Activated CD4-positive, alpha-beta T cell treated with anti-CD3 and anti-CD28 coated beads, Interleukin-2, amount 50 U/mL, for 48 hours (primary cell): ENCODE results near the gene IL17RC.
"Not testable (repeated sequence)": the region's sequence is repeated elsewhere in the genome, so short reads cannot be mapped to it uniquely, and the experiment has no call there.

Experiments used
- DNase-seq, 2 experiments: peaks; one replicate each; pipeline ENCODE4 v3.0.0-alpha.2; 2020

Gene IL17RC, protein sequence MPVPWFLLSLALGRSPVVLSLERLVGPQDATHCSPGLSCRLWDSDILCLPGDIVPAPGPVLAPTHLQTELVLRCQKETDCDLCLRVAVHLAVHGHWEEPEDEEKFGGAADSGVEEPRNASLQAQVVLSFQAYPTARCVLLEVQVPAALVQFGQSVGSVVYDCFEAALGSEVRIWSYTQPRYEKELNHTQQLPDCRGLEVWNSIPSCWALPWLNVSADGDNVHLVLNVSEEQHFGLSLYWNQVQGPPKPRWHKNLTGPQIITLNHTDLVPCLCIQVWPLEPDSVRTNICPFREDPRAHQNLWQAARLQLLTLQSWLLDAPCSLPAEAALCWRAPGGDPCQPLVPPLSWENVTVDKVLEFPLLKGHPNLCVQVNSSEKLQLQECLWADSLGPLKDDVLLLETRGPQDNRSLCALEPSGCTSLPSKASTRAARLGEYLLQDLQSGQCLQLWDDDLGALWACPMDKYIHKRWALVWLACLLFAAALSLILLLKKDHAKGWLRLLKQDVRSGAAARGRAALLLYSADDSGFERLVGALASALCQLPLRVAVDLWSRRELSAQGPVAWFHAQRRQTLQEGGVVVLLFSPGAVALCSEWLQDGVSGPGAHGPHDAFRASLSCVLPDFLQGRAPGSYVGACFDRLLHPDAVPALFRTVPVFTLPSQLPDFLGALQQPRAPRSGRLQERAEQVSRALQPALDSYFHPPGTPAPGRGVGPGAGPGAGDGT

DNA sequence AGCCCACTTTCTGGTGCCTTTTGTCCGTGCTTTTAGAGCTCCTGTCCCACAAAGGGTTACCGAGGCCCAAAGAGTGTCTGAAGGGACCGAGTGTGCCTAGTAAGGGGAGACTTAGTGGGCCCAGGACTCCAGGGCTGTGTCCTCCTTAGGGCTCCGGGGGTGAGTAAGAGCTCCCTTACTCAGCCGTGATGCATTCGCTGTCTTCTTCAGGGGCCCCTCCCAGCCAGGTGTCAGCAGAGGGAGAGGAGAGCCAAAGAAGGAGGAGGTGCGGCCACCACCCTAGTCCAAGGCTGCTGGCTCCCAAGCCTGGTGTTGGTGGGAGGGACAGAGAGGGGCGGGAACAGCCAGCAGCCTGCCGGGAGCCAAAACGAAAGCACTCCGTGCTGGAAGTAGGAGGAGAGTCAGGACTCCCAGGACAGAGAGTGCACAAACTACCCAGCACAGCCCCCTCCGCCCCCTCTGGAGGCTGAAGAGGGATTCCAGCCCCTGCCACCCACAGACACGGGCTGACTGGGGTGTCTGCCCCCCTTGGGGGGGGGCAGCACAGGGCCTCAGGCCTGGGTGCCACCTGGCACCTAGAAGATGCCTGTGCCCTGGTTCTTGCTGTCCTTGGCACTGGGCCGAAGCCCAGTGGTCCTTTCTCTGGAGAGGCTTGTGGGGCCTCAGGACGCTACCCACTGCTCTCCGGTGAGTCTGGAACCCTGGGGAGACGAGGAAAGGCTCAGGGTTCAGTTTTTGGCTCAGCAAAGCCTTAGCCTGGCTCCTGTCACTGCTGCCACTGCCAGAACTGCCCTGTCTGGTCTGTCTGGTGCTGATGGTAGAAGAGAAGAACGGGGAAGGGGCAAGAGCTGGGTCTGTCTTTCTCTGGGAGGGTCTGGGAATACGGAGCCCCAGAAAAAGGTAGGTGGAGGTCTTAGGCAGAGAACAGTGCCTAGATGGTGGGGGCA lies at the start of gene IL17RC:
IL17RC (plus strand) TSS at position 365 of the 947 bp plus-strand sequence; CDS start at position 583, 218 bp downstream.
- DNase-seq = peak; percentile 34 to 53

DNA sequence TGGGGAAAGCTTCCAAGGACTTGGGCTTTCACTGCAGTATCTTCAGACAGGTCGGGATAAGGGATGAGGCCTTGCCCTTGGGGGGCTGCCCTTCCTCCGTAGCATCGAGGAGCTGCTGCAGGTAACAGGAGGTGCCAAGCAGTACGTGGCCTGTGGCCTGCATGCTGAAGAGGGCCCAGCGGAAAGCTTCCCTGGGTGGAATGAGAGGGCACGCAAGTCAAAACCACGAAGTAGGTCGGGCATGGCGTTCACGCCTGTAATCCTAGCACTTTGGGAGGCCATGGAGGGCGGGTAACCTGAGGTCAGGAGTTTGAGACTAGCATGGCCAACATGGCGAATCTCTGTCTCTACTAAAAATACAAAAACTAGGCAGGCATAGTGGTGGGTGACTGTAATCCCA lies 49.8 kb upstream of the IL17RC start:
- no peak for DNase-seq

DNA sequence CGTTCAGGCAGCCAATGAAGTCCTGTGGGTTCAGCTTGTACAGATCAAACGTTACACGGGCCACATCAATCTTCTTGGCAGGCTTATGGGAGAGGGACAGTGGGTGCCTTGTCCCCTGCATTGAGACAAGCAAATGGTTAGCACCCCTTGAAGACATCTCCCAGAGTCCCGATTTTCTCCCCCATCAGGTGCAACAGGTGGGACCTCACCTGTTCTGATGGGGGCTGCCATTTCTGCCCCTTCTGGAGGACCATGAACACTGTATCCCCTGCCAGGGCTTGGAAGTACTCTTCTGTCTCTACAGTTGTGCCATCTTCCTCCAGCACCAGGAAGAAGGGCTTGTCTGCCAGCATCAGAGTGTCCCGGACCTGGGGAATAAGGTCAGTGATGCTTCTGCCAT lies 46.9 kb upstream of the IL17RC start:
- DNase-seq = no peak

DNA sequence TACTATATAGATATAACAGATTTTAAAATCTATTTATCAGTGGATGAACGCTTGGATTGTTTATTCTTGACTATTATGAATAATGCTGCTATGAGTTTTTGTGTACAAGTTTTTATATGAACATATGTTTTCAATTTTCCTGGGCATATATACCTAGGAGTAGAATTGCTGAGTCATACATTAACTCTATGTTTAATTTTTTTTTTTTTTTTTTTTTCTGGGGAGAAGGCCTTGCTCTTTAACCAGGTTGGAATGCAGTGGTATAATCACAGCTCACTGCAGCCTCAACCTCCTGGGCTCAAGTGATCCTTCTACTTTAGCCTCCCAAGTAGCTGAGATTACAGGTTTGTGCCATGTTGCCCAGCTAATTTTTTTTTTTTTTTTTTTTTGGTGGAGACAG lies 45.9 kb upstream of the IL17RC start:
- DNase-seq = no peak

DNA sequence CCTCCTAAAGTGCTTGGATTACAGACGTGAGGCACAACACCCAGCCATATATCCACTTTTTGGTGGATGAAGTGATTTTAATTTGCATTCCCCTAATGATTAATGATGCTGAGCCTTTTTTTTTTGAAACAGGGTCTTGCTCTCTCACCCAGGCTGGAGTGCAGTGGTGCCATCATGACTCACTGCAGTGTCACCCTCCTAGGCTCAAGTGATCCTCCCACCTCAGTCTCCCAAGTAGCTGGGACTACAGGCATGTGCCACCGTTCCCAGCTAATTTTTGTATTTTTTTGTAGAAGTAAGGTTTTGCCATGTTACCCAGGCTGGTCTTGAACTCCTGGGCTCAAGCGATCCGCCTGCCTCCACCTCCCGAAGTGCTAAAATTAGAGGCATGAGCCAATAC lies 44.8 kb upstream of the IL17RC start:
- DNase-seq = not testable (repeated sequence)

DNA sequence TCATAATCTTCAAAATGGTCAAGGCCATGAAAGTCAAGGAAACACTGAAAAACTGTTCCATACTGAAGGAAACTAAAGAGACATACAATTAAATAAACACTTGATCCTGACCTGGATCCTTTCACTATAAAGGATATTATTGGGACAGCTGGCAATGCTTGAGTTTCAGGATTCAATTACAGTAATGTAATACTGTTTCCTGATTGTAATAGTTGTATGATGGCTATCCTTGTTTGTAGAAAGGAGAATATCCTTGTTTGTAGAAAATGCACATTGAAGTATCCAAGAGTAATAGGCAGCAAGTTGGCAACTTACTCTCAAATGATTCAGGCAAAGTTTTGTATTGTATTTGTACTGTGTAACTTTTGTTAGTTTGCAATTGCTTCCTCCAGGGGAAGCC lies 41.5 kb upstream of the IL17RC start:
- DNase-seq = no peak

DNA sequence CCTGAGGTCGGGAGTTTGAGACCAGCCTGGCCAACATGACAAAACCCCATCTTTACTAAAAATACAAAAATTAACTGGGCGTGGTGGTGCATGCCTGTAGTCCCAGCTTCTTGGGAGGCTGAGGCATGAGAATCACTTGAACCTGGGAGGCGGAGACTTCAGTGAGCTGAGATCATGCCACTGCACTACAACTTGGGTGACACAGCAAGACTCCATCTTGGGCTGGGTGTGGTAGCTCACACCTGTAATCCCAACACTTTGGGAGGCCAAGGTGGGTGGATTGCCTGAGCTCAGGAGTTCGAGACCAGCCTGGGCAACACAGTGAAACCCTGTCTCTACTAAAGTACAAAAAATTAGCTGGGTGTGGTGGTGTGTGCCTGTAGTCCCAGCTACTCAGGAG lies 40.6 kb upstream of the IL17RC start:
- not testable (repeated sequence) for DNase-seq

DNA sequence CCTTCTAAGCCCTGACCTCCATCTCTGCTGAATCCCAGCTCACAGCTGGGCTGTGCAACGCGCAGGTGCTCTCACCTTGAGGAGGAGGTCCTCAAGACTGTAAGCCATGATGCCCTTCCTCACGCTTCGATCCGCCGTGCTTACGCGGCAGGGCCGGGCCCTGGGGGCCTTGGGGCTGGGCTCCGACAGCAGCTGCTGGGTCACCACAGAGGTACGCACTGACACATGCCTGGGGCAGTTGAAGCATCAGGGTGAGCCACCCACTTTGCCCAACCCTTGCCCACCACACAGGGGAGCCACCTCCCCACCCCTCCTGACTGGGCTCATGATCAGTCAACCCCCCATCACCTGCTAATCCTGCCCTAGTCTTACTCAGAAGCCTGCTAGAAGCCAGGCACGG lies 39.9 kb upstream of the IL17RC start:
- no peak for DNase-seq

DNA sequence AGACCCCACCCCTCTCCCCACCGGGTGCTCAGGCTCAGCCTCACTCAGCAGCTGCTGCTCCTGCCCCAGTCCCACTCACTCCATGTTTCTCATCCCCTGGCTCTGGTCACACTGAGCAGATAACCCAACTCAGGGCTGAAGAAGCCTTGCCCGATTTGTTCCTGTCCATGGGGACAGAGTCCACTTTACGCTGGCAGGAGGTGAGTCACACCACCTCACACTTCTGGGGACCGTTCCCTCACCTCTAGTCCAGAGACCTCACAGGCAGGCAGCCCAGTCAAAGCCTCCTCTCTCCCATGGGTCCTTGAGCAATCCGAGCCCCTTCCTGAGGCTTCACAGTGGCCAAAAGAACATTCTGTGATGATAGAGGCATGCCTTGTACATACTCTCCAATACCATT lies 38.2 kb upstream of the IL17RC start:
- DNase-seq = no peak

DNA sequence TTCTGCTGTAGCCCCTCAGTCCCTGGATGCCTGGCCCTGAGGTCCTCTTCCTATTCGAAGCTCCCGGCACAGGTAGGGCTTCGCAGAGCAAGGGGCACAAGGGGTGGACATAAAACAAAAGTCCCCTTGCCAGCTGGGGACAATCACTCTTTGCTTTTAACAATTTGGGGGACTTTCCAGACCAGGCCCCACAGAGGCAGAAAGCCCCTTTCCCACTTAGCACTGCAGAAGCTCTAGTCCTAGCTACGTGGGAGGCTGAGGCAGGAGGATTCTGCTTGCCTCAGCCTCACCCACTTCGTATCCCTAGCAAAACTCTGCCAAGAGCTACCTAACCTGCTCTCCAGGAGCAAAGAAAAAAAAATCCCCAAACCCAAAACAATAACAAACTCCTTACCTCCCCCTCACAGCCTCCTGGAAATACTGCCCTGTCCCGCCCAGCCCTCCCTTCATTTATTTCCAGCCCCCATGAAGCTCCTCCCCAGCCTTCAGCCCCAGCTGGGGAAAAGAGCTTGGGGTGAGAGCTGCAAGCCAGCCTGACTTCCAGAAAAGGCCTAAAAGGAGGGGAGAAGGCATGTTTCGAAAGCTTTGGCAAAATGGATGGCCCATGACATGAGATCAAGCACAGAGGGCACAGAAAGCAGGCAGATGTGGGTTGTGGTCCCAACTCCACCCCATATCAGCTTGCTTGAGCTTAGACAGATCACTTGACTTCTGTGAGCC lies 36.9 kb upstream of the IL17RC start, which contains the start of gene CIDEC:
CIDEC (minus strand) TSS at position 424 of the 720 bp plus-strand sequence. CDS start 1,767 bp downstream, outside the sequence.
- no peak for DNase-seq

DNA sequence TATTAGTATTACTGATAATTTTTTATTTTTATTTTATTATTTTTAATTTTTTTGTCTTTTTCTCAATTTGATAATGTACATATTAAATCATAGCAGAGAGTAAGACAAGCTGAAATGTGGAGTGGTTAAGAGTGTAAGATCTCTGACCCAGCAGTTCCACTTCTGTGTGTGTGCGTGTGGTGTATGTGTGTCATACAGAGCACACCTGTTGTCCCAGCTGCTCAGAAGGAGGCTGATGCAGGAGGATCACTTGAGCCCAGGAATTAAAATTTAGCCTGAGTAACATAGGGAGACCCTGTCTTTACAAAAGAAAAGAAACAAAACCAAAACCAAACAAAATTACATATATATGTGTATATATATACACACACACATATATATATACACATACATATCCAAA lies 35.5 kb upstream of the IL17RC start:
- no peak for DNase-seq

DNA sequence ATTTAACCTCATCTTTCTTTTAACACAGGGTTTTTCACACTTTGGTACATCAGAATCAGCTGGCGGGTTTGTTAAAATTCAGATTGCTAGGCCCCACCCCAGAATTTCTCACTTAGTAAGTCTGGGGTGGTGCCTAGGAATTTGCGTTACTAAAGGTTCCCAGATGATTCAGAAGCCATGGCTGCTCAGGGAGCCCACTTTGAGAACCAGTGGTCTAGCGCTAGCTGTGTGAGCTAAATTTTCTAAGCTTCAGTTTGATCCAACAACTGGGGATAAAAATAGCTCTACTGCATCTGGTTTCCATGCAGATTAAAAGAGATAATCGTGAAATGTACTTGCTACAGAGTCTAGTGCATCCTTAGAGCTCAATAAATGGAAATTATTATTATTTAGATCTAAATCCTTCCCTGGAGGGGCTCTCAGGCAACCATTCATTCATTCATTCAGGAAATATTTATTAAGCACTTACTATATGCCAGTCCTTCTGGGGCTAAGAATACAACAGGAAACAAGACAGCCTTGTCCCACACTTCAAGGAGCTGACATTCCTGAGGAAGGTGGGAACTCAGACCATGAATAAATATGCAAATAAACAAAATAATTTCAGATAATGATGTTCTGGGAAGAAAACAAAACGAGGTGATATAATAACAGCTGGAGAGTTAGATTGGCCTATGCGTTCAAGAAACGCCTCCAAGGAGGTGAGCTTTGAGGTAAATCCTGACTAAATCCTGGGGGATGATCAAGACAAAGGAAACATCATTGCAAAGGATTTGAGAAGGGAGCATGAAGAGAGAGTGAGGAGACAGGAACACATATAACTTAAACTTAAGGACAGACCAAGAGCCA lies 33.0 kb upstream of the IL17RC start:
- DNase-seq = no peak

DNA sequence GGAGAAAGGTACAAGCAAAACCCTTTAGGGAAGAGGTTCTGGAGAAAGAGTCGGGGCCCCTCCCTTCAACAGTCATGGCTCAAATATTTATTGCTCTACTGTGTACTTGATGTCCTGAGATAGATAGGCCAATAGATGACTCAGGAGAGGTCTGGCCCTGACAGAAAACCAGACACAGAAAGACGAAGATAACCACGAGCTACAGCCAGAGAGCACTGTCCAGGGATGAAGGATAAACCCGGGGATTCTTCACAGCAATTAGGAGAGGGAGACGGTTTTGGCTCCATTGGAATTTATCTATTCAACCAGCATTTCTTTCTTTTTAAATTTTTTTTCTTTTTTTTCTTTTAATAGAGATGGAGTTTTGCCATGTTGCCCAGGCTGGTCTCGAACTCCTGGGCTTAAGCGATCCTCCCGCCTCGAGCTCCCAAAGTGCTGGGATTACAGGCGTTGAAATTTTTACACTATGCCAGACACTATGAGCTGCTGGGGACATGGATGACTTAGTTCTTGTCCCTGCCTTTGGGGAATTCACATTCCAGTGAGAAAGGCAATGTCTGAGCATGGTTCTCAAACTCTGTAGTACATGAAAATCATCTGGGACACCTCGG lies 32.2 kb upstream of the IL17RC start:
- no peak for DNase-seq

DNA sequence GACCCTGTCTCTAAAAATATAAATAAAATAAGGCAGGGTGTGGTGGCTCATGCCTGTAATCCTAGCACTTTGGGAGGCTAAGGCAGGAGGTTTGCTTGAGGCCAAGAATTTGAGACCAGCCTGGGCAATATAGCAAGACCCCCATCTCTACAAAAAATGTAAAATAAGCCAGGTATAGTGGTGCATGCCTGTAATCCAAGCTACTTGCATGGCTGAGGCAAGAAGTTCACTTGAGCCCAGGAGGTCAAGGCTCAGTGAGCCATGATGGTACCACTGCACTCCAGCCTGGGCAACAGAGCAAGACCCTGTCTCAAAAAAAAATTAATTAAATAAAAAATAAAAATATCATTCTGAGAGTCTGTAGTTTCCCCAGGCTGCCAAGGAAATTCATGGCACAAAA lies 30.6 kb upstream of the IL17RC start:
- DNase-seq = no peak

DNA sequence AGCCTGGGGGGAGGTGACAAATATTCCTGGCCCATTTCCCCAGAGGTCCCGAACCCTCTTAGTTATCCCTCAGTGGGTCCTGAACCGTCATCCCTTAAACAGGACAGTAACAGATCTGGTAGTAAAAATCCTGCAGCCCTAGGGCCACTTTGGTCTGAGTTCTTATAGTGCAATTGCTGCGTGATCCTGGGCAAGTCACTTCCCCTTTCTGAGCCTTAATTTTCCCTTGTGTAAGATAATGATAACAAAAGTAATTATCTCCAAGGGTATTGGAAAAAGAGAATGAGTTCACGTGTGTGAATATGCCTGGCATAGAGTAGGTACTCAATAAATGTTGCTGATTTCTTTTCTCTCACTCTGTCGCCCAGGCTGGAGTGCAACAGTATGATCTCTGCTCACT lies 29.4 kb upstream of the IL17RC start:
- DNase-seq = no peak

DNA sequence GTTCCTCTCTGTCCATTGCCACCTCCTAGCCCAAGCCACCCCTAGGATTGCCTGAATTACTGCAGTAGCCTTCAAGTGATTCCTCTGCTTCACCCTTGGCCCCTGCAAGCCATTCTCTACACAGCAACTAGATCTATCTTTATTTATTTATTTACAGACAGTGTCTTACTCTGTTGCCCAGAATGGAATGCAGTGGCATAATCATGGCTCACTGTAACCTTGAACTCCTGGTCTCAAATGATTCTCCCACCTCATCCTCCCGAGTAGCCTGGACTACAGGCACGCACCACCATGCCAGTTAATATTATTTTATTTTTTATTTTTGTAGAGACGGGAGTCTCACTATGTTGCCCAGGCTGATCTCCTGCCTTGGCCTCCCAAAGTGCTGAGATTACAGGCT lies 28.4 kb upstream of the IL17RC start:
- no peak for DNase-seq

DNA sequence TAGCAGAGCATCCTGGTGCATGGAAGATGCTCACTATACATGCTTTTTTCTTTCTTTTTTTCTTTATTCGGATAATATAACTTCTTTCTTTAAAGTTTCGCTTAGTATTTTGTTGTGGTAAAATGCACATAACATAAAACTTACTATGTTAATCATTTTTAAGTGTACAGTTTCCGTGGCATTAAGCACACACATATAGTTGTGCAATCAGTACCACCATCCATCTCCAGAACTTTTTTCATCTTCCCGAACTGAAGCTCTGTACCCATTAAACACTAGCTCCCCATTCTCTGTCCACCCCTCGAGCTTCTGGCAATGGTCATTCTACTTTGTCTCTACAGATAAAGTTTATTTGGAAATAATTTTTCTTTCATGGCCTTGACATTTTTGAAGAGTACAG lies 27.5 kb upstream of the IL17RC start:
- DNase-seq = no peak

DNA sequence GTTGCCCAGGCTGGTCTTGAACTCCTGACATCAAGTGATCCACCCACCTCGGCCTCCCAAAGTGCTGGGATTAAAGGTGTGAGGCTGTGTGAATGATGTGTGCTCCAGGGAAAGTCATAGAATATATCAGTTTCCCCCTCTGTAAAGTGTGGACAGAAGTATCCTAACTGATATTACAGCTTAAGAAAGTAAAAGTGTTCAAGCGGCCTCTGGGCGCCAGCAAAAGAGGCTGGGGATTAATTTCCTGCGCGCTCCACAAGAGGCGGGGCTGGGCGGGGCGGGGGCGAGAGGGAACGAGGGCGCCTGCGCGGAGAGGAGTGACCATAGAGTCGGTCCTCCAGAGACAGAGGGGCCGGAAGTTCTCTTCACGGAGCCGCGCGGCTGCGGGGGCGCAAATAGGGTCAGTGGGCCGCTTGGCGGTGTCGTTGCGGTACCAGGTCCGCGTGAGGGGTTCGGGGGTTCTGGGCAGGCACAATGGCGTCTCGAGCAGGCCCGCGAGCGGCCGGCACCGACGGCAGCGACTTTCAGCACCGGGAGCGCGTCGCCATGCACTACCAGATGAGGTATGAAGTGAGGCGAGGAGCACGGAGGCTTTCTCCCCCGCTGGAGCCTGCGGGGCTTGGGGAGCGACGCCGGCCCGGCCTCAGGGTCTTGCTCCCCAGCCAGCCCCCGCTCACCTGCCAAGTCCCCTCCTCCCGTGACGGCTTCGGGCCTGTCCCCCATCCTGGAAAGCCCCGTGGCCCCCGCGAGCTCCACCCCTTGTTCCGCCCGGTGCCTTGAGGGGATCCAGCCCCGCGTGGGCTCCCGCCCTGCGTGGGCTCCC lies 26.4 kb upstream of the IL17RC start, which contains the start of gene JAGN1:
JAGN1 (plus strand) TSS at position 362 of the 823 bp plus-strand sequence; CDS start at position 475, 113 bp downstream.
- DNase-seq = peak; percentile 92 to 93

DNA sequence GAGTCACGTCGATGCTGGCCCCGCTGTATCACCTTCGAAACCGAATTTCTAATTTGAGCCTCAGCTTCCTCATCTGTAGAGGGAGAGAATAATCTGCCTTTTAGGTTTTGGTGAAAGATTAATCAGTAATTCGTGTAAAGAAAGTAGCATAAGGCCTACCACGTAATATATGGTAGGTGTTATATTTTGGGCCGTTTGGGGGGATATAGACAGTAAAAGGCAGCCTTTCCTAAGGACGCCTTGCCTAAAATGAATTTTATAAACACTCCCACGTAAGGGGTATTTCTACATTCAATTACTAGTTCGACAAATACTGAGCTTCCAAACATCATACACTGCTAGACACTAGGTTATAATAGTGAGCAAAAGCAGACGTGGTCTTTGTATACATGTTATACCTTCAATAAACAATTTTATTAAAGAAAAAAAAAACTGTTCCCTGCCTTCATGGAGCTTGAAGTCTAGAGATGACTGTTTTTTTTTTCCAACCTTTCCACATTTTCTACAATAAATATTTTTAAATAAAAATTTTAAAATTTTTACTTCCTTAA lies 25.8 kb upstream of the IL17RC start:
- DNase-seq = no peak

DNA sequence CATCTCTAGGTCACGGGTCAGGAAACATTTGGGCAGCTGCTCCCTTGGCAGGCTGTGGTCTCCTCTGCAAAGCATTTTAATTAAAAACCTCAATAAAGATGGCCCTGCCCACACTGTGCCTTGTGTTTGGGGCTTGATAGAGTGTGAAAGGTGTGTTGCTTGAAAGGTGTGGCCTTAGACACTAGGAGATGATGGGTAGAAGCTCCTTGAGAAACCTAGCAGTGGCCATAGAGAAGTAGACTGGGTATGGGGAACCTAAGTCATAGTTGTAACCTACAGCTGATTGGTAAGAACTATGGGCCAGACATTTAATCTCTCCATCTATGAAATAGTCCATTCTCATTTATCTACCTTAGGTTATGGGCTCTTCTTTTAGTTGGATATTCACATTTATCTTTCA lies 23.2 kb upstream of the IL17RC start:
- DNase-seq = no peak
